HuH-7.5 (cell line): ENCODE results near the gene RINL.

Experiments
- DNase-seq: peaks from one replicate; pipeline ENCODE4 v3.0.0; 2011; ENCODE audit warnings: low spot score

The RINL gene

DNA sequence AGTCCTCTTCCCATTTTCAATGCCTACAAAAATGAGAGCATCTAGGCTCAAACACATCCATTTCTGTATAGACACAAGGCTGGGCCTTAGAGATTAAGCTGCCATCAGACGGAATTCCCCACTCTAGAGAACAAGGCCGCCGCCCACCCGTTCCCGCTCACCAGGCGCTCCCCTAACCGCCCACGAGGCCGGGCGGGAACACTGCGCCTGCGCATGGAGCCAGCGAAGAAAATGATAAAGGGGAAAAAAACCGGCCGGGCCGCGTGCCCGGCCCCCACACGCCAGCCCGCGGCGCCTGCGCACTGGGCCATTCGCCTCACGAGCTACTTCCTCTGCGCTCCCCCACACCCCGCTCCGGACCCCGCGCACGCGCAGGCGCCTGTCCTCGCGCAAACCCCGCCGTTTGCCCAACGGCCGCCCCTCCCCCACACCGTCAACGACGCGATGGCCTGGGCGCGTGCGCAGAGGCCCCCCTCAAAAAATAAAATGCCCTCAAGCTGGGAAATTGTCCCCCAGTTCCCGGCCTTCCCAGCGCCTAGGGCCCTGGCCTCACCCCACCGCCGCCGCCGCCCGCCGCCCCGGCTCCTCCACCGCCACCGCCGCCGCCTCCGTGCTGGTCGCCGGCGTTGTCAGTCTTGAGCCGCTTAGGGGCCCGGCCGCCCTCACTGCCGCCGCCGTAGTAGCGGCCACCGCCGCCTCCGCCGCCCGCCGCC lies 28.8 kb downstream of the RINL start:
- peak; percentile 97 for DNase-seq

DNA sequence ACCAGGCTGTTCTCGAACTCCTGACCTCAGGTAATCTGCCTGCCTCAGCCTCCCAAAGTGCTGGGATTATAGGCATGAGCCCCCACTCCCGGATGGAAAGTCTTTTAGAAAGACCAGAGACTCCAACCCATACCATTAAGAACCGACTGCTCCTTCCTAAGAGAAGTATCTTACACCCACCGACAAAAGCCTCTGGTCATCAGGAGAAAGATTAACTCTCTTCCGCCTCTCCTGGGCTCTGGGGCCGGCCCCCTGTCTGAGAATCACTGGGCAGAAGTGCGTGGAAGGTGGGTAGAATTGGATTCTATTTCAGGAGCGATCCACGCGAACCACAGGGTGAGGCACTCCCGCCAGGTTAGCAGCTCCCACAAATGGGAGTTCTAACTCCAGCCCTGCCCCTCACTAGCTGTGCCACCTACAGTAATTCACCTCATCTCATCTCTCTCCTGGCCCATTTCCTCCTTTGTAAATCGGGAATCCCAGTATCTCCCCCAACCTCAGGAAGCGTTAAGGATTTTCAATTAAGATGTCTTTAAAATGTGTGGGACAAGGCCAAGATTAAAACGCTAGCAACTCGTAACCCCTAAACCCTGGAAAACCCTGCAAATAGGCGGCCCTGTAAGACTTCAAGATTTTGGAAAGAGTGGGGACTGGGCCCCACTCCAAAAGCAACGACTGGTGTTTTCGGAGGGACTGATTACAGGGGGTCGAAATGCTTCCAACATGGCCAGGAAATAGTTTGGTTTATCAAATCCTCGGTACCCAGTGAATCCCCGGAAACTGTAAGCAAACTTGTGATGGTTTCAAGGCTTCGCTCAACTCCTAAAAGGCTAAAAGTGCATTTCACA lies 29.6 kb downstream of the RINL start:
- no peak for DNase-seq

DNA sequence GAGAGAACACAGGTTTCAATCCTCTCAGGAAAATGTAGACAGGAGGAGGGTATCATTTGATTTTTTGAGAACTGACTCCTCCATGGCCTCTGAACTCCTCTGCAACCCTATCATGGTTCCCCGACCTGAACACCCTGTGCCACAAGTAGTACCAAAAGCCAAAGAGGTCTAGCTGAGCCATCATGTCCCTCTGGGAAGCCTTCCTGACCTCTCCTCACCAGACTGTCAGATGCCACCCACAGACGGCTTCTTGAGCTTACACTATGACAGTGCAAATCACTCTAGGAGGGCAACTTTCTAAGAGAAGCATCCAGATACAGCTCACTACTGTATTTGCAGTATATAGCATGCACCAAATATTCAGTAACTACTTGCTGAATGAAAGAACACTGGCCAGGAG lies 32.0 kb downstream of the RINL start:
- DNase-seq, result no peak

DNA sequence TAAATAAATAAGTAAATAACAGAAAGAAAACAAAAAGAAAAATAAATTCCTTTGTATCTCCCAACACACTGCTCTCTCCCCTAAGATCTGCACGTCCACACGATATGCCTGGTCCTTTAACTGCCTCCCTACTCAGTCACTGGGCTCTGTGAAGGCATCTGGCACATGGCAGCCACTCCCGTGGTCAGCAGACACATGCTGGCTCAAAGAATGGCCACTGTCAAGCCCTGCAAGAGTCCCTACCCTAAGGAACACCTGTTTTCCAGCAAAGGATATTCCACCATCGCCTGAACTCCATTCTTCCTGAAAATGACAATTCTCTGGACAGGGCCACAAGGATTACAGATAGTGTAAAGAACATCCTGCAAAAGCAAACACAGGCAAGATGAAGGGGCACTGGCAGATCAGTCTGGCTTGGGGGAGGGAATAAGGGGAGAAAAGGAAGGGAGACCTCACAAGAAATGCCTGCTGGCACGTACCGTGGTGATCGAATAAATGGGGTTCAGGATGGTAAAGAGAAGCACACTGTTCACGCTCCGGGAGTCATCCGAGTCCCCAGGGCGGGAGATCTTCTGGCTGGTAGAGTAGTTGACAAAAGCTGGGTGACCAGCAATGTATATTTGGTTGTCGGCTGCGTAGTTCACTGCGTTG lies 32.6 kb downstream of the RINL start:
- DNase-seq, result no peak

DNA sequence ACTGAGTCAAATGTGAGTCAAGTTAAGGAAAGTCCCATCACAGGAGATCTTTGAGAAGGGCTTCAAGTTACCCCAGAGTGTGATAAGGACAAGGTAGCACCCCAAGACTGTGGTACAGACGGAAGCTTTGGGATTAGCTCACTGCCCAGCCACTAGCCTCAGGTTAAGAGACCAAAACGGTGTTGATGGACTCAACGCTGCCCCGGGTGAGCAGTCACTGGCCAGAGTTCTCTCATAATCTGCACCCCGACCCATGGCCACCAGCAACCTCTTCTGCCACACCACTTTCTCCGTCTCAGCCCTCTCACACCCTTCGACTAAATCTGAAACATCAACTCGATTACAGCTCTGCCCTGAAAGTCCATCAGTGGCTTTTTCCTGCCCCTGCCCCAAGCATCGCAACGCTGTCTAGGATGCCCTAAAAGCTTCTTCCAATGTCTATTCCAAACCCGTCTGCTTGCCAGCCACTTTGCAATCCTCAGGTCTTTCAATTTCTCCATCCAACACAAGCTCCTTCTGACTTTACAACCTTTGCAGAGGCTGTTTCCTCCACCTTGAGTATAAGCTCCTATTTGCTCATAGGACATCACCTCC lies 33.9 kb downstream of the RINL start:
- no peak for DNase-seq

- no peak for DNase-seq
These were observed 34.8 kb downstream of the RINL start for GRCh38 chr19:38843175-38843758.

GRCh38 chr19:38842439-38843174 lies 35.5 kb downstream of the RINL start:
- no peak for DNase-seq

DNA sequence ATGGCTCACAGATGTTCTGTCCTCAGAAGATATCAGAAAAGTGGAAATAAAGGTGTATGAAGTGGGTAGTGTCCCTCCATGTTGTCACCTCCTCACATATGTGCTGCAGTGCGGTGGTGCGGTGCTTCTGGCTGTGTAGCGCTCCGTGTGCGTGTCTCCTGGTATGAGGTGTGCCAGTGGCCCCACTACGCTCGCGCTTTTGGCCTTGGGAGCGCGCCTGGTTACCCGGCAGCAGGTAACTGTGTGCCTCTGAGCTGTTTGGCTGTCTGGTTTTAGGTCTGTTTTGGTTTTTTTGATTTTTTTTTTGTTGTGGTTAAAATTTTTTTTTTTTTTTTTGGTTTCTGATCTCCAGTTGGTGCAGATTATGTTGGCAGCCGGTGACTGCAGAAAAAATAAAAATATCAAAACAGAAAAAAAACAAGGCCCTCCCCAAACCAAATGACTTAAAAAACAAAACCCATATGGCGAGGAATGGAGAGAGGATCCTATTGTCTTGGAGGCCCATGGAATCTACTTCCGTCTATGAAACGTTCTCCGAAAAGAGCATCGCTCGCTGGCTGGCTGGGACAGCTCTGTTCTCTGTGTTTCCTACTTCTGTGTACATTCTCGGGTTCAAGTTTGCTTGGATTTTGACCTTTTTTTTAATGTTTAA lies 36.2 kb downstream of the RINL start:
- DNase-seq, result no peak

- DNase-seq, result no peak
These were observed 36.8 kb downstream of the RINL start for GRCh38 chr19:38841180-38841766.

DNA sequence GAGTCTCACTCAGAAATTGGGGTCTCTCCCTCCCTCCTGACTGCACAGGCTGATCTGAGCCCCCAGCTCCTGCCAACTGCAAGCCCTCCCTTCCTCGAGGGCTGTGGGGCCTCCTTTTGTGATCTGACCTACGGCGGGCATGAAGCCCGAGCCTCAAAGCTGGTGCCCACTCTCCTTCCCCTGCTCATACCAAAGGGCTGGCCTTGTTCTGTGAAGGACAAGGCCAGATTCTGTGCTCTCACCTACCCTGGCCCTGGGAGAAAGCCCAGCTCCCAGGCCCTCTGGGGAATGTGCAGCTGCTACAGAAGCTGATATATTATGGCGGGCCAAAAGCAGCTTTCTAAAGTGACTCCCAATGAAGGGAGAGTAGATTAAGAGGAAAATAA lies 37.5 kb downstream of the RINL start:
- DNase-seq, result no peak

- DNase-seq, result no peak
These were observed 38.1 kb downstream of the RINL start for GRCh38 chr19:38839816-38840582.

DNA sequence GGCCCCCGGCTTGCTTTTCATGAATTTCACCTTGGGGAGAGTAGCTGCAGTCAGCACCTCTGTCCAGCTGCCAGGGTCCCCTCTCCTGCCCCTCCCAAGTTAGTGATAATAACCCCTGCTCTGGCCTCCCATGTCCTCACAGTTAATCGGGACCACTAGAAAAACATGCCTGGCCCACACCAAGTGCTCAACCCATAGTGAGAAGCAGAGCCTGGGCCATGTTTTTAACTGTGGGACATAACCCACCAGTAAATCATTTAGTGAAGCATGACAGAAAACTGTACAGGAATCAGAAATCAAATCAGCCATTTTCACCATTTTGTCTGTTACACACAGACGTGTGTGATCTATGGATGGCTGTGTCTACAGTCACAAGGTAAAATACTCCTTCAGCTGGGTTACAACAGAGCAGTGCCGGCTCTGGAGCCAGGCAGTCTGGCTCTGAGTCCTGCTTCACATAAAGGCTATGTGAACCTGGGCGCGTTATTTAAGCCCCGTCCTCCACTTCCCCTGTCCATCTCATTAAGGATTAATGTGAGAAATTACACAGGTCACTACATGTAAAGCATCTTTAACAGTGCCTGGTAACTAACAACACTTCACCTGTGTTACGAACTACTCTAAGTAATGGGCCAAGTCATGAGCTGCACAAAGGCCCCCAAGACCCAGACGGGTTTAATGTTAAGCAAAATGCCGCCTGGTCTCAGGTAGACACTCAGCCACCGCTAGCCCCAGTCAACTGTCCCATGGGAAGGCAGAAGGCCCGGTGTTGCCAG lies 38.9 kb downstream of the RINL start:
- DNase-seq, result no peak

- DNase-seq, result no peak
These were observed 39.7 kb downstream of the RINL start for GRCh38 chr19:38838208-38838985.

DNA sequence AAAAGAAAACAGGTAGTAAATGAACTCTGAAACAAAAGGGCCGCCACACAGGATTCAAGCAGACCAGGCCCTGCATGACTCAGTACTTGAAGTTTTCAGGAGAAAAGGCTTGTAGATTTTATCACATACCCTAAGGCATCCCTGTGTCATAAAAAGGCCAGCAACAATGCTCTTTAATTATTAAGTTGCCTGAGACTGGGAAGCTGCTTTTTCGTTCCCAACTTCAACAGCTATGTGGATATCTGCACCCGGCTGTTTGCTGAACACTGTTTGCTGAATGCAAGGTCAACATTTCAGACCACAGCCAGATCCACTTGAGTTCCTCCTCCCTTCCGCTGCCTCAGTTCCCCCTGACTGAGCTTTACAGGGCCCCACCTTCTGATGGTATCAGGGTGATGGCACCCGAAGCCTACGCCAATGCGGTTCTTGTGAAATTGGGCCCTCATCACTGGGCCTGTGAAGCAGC lies 40.4 kb downstream of the RINL start:
- no peak for DNase-seq

- no peak for DNase-seq
These were observed 41.0 kb downstream of the RINL start for GRCh38 chr19:38836983-38837626.

GRCh38 chr19:38836159-38836982 lies 41.7 kb downstream of the RINL start:
- no peak for DNase-seq

DNA sequence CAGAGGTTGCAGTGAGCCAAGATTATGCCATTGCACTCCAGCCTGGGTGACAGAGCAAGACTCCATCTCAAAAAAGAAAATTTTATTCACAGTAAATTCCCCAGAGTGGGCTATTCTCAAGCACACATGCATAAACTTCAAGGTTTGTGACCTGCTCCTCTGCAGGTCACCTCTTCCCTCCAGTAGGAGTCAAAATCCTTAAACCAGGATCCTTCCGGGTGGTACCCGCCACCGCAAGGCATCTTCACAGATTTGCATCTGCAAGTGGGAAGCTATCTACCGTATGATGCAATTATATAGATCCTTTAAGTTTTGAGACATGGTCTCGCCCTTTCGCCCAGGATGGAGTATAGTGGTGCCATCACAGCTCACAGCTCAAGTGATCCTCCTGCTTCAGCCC lies 43.5 kb downstream of the RINL start:
- DNase-seq, result no peak
